MG63 (cell line): ENCODE data around the gene MAP1LC3B. TPM values are rescaled to one million over a fixed set of nuclear protein-coding genes. Genes with fewer than 3 reads are reported as not detected.

ENCODE experiments used
- DNase-seq: peaks from one replicate; pipeline ENCODE4 v3.0.0-alpha.2; 2020
- H3K27me3 ChIP-seq: fragments of 250-450 bp; sonication (Bioruptor Pico); 2 replicates; pipeline ENCODE4 v1.5.1; 2020; ENCODE audit warnings: mild to moderate bottlenecking, moderate library complexity
- H3K36me3 ChIP-seq: fragments of 250-450 bp; sonication (Bioruptor Pico); 2 replicates; pipeline ENCODE4 v1.5.1; 2020; ENCODE audit warnings: mild to moderate bottlenecking, moderate library complexity
- H3K4me3 ChIP-seq: fragments of 250-450 bp; sonication (Bioruptor Pico); 2 replicates; pipeline ENCODE4 v1.5.1; 2020; ENCODE audit warnings: mild to moderate bottlenecking, moderate library complexity
- H3K9me3 ChIP-seq: fragments of 250-450 bp; sonication (Bioruptor Pico); 2 replicates; pipeline ENCODE4 v1.5.1; 2020; ENCODE audit warnings: mild to moderate bottlenecking, moderate library complexity
- total RNA-seq: library from RNA; depleted of rRNA; stranded (reverse); fragments of >200 nt; shearing (Covaris generic); gene quantifications from 2 replicates; pipeline ENCODE4 v1.2.3, GENCODE V29; 2014; ENCODE audit warnings: low replicate concordance

MAP1LC3B gene
- total RNA-seq, 1 experiment from 2014 or later = 7.9 TPM

DNA sequence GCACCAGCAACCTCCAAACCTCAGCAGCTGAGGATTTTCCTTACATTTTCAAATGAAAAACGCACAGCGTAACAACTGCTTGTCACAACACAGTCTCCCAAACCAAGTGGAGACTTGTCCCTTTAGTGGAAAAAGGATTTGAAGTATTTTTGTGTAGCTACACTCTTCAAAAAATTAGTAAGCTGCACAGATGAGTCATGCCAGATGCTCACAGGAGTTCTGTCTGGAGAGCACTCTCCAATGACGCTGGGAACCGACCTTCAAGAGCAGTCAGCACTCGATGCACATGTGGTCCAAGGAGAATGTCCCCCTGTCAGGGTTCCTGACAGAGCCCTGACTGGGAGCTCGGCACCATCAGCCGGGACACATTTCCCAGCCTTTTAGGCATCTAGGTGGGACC, 39.8 kb downstream of the MAP1LC3B start:
- DNase-seq = peak; percentile 19
- no peak overlapping the region for H3K4me3 ChIP-seq
- no peaks in the 10 kb centered on the region for H3K9me3 ChIP-seq
- H3K36me3 ChIP-seq = no peaks in the 10 kb centered on the region
- no peaks in the 10 kb centered on the region for H3K27me3 ChIP-seq

DNA sequence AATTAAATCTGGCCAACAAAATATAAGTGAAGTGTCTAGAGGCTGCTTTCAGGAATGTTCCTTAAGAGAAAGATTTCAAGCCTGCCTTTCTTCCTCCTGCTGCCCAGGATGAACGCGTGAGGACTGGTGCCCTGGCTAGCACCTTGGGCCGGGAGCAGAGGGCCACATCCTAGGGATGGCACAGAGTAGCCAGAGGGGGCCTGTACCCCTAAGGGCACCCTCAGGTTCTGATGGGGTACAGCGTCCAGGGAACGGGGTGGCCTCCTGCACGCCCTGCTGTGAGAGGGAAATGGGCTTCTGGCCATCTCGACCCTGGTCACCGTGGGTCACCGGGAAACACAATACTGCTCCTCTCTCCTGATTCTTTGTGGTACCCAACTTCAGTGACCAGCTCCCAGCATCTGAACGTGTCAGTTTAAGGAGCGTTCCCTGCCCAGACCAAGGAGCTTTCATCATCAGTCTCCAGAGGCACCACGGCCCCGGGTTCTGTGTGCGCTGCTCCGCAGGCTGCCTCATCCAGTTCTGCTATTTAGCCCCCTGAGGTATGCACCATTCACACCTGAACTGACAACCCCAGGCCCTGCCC, 40.3 kb downstream of the MAP1LC3B start:
- Histone ChIP-seq H3K9me3 (no peaks in the 10 kb centered on the region), H3K36me3 (no peaks in the 10 kb centered on the region), H3K4me3 (no peak overlapping the region), H3K27me3 (no peaks in the 10 kb centered on the region)
- DNase-seq = no peak

DNA sequence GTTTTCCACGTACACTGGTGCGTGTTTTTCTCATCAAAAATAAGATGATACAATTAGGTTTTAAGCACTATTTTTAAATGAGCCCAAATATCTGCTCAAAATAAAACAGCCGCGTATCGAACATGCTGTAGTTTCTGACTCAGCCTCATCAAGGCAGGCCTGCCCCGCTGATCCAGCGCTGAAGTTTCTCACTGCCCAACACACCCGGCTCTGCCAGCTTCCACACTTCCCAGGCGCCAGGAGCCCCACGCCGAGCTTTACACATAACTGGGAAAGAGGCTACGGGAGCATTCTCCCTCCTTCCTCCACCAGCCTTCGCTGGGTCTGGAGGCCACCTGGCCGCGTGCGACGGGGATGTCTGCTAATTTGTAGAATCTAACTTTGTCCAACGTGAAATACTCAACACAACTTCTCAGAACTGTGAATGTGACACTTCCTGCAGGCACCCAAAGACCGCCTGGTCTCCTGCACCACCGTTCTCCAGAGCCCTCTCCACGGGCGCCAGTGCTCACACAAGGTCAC, 42.1 kb downstream of the MAP1LC3B start:
- Histone ChIP-seq H3K4me3 (no peak overlapping the region), H3K9me3 (no peaks in the 10 kb centered on the region), H3K27me3 (no peaks in the 10 kb centered on the region), H3K36me3 (no peaks in the 10 kb centered on the region)
- DNase-seq = no peak

DNA sequence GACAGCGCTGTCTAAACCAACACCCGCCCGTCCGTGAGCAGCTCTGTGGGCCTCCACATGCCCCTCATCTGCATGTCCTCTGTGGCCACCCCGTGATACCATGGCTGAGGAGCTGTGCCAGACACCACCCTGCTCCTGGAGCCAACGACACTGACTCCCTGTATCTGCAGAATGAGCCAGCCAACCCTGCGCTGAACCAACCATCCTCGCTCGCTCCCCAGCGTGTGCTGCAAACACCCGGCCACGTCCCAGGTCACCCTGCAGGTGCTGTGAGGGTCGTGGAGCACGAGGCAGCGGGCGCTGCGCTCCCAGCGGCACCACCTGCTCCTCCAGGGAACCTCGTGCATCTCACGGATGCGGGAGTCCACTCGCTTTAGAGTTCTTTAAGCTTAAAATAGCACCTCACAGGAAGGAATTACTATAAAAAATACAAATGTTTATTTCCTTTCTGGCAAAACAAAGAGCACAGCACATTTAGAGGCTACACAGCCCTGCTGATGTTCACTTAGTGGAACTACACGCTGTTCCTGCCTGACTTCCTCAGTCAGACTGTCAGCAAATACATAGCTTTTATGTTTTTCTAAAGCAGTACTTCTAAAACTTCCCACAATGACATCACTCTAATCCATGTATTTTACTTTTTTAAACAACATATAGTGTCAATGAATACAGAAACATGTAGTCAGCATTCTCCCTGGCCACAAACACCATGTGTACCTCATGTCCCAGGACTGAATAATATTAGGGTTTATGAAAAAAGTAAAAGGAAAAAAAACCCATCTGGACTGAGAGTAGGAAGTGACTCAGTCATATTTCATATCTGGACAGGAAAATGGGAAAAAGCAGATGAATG, 43.5 kb downstream of the MAP1LC3B start:
- Histone ChIP-seq H3K27me3 (no peaks in the 10 kb centered on the region), H3K9me3 (no peaks in the 10 kb centered on the region), H3K4me3 (no peak overlapping the region), H3K36me3 (no peaks in the 10 kb centered on the region)
- DNase-seq = no peak

DNA sequence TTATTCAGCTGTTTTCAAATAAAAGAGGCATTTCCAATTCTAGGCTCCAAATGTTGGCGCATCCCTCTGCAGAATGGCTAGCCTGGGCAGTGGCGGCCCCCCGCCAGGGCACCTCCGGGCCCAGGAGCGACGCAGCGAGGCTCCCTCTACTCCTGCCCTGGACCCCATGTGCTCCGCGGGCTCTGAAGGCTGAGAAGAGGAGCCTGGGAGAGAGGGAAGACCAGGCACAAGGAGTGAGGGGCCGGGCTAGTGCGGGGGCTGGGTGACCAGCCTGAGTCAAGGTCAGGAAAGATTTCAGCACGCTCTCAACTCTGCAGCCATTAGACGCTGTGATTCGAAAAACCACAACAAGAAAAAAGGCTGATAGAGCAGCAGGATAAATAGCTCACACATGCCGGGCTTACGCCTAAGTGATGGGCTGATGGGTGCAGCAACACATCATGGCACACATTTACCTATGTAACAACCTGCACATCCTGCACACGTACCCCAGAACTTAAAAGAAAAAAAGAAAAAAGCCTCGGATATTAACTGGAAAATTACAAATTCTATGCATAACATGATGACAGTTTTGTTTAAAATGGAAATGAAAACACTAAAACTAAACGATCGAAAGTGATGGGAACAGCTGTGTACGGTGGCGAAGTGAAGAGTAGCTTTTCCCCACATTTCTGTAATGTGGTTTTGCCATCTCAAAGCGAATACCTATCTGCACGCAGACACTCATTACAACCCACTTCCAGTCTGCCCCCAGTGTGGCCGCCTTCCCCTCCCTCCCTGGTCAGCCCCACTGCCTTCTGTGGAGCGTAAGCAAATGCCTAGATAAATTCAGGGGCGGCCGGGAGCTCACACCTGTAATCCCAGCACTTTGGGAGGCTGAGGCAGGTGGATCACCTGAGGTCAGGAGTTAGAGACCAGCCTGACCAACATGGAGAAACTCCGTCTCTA, 44.4 kb downstream of the MAP1LC3B start:
- Histone ChIP-seq H3K9me3 (no peaks in the 10 kb centered on the region), H3K27me3 (no peaks in the 10 kb centered on the region), H3K36me3 (no peaks in the 10 kb centered on the region), H3K4me3 (no peak overlapping the region)
- peak; percentile 38 for DNase-seq

DNA sequence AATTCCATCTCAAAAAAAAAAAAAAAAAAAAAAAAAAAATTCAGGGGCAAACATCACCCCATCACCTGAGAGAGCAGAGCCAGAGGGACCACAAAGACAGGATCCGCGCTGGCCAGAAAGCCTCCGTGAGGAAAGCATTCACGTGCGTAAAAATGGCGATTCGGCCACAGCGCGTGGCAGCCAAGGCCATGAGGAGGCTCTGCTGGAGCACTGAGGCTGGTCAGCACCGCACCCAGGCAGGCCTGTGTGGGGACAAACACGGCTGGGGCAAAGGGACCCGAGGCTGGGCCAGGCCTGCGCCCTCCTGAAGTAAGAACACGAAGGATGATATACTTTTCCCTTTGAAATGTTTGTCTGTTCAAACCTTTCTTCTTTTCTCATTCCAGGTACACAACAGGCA, 45.2 kb downstream of the MAP1LC3B start:
- DNase-seq = no peak
- H3K4me3 ChIP-seq = no peak overlapping the region
- H3K27me3 ChIP-seq = no peaks in the 10 kb centered on the region
- no peaks in the 10 kb centered on the region for H3K36me3 ChIP-seq
- no peaks in the 10 kb centered on the region for H3K9me3 ChIP-seq

DNA sequence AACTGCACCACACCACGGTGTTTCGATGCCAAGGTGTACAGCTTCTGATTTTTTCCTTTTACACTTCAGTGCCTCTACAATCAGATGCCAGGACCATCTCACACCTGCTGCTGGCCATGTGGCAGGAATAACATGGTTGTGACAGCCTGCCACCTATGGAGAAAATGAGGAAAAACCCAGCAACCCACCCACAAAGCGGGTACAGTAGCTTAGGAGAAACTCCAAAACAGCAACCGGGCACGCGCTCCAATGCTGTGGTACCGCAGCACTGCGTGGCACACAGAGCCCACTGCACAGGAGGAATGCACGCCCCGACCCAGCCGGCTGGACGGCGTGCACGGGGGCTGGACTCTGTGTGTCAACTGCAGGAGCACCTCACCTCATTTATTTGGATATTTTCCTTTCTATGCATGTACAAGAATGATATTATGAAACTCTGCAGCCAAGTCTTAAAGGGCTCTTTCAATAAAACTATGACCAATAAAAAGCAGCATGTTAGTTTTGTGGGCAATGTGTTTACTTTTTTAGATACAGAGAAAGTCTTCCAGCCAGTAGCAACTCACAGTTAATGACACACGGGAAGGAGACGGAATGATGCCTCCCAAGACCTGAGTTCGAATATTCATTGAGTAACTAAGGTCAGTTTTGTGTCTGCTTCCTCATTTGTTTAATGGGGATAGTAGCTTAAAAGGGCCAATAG, 45.9 kb downstream of the MAP1LC3B start:
- Histone ChIP-seq H3K9me3 (no peaks in the 10 kb centered on the region), H3K4me3 (no peak overlapping the region), H3K27me3 (no peaks in the 10 kb centered on the region), H3K36me3 (no peaks in the 10 kb centered on the region)
- no peak for DNase-seq

DNA sequence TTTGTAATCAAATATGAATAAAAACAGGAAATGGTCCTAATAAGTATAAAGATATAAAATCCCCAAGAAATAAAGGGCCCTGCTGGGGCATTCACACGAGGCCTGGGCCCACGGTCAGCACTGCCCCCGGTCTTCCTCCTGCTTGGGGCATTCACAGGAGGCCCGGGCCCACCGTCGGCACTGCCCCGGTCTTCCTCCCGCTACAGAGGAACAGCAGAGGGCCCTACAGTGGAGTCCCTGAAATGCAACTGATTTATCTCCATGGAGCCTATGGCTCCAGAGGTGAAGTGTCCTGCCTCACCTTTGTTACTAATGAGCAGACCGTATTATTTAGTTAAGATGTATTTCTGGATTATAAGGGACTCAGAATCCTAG, 46.5 kb downstream of the MAP1LC3B start:
- no peaks in the 10 kb centered on the region for H3K9me3 ChIP-seq
- H3K4me3 ChIP-seq = no peak overlapping the region
- no peaks in the 10 kb centered on the region for H3K27me3 ChIP-seq
- no peak for DNase-seq
- no peaks in the 10 kb centered on the region for H3K36me3 ChIP-seq

DNA sequence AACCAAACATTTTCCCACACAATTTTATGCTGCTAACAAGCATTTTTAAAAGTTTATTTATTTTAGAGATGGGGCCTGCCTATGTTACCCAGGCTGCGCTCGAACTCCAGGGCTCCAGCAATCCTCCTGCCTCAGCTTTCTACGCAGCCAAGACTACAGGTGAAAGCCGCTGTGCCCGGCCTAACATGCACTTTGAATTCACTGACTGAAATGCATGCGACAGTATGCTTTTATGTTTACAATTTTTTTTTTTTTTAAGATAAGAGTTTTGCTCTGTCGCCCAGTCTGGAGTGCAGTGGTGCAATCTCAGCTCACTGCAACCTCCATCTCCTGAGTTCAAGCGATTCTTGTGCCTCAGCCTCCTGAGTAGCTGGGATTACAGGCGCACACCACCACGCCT, 47.8 kb downstream of the MAP1LC3B start:
- H3K27me3 ChIP-seq = no peaks in the 10 kb centered on the region
- no peaks in the 10 kb centered on the region for H3K9me3 ChIP-seq
- H3K36me3 ChIP-seq = no peaks in the 10 kb centered on the region; the same call in 1 of the 2 replicates
- no peak for DNase-seq
- no peak overlapping the region for H3K4me3 ChIP-seq

DNA sequence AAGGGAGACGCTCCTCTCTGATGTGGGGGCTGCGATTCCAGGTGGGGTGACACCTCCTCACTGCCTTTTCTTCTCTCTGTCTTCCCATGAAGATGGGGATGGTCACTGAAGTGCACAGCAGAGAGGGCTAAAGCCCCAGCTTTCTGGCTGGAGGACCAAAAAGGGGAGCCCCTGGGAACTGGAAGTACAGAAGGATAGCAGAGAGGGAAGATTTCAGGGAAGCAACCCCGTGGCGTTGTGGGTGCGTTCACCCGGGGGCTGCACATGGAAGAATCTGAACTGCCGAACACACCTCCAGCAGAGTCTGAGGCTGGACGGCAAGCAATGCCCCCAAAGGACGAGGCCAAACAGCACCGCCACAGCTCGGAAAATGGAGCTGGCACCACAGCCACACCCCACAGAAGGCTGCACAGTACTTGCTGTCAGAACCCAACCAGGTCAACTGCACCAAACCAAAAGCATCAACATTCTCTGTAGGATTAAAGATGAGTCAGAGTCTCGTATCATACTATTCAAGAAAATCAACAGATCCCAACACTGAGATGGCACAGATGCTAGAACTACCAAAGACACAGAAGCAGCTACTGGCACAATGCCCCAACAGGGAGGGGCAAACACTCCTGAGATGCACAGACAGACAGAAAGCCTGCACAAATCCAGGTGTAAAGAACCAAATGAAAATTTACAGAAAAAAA, 49.9 kb downstream of the MAP1LC3B start:
- peaks cover 7% of the 10 kb centered on the region for H3K36me3 ChIP-seq
- DNase-seq = no peak
- H3K9me3 ChIP-seq = no peaks in the 10 kb centered on the region
- no peak overlapping the region for H3K4me3 ChIP-seq
- no peaks in the 10 kb centered on the region for H3K27me3 ChIP-seq

DNA sequence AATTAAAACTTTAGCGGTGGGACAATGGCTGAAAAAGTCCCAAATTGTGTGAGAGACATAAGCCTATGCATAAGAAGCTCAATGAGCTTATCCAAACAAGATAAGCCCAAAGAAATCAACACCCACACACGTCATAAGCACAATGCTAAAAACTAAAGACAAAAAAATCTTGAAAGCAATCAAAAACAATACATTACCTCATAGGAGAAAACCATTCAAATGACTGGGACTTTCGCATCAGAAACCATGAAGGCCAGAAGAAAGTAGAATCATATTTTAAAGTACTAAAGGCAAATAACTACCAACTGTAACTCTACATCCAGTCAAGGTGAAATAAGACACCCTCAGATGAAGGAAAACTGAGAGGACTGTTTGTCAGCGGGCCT, 50.4 kb downstream of the MAP1LC3B start:
- peaks cover 7% of the 10 kb centered on the region for H3K36me3 ChIP-seq
- H3K27me3 ChIP-seq = no peaks in the 10 kb centered on the region
- no peak for DNase-seq
- H3K9me3 ChIP-seq = no peaks in the 10 kb centered on the region
- no peak overlapping the region for H3K4me3 ChIP-seq

DNA sequence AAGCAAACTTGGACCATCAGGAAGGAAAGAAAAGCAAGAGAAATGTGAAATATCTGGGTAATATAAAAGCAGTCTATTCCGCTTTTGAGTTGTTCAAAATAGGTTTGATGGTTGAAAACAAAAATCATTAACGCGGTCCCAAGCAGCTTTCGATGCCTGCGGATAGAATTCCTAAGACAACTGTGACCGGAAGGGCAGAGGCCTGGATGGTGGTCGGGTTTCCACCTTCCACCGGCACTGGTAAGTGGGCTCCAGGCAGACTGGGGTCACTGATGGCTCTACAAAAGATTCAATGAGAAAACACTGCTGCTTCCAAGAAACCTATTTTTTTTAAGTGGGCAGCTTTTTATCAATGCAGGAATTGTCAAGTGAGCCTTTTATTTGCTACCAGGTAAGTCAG, 50.9 kb downstream of the MAP1LC3B start:
- Histone ChIP-seq H3K36me3 (peaks cover 7% of the 10 kb centered on the region), H3K27me3 (no peaks in the 10 kb centered on the region), H3K9me3 (no peaks in the 10 kb centered on the region), H3K4me3 (no peak overlapping the region)
- no peak for DNase-seq

DNA sequence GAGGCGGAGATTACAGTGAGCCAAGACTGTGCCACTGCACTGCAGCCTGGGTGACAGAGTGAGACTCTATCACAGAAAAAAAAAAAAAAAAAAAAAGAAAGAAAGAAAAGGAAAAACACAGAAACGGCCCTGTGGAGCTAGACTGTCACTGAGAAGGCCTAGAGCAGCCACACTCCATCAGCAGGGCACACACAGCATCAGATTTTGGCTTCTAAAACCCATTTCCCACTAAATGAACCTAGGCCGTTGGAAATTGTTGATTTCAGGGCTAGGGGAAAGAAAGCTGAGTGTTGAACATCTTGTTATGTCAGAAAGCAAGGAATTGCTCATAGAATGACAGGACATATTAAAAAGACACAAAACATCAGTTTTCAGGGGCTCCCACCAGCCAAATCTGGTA, 51.8 kb downstream of the MAP1LC3B start:
- no peaks in the 10 kb centered on the region for H3K27me3 ChIP-seq
- no peak for DNase-seq

DNA sequence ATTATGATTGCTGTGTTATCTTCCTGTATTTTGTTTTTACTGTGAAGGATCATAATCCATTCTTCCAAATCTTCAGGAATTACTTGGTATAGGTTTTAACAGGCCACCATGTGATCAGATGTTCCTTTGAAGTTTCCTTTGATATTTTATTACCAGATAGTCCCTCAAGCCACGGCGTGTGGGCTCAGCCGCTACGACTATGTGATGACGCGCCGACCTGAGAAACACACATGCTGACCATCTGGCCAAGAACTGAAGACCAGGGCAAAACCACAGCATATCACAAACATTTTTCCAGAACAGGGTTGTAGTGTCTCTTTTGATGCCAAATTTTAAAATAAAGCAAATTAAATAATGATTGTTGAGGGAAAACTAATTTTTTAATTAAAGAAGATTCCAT, 53.4 kb downstream of the MAP1LC3B start:
- Histone ChIP-seq H3K4me3 (no peak overlapping the region), H3K9me3 (no peaks in the 10 kb centered on the region), H3K27me3 (no peaks in the 10 kb centered on the region), H3K36me3 (peaks cover 7% of the 10 kb centered on the region)
- no peak for DNase-seq

More for the DNA sequence above, 51.8 kb downstream of the MAP1LC3B start:
- Histone ChIP-seq H3K4me3 (no peak overlapping the region), H3K36me3 (peaks cover 7% of the 10 kb centered on the region), H3K9me3 (no peaks in the 10 kb centered on the region)

DNA sequence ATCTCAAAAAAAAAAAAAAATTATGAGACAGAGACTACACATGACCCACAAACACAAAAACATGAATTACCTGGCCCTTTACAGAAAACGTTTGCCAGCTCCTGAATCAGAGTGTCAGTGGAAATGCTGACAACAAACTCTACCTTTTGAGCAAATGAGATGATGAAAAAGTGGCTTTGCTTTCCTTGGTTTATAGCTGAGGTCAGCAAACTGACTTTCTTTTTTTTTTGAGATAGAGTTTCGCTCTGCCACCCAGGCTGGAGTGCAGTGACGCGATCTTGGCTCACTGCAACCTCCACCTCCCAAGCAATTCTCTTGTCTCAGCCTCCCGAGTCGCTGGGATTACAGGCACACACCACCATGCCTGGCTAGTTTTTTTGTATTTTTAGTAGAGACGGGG, 54.3 kb downstream of the MAP1LC3B start:
- Histone ChIP-seq H3K9me3 (no peaks in the 10 kb centered on the region), H3K27me3 (no peaks in the 10 kb centered on the region), H3K4me3 (no peak overlapping the region), H3K36me3 (peaks cover 7% of the 10 kb centered on the region)
- no peak for DNase-seq

DNA sequence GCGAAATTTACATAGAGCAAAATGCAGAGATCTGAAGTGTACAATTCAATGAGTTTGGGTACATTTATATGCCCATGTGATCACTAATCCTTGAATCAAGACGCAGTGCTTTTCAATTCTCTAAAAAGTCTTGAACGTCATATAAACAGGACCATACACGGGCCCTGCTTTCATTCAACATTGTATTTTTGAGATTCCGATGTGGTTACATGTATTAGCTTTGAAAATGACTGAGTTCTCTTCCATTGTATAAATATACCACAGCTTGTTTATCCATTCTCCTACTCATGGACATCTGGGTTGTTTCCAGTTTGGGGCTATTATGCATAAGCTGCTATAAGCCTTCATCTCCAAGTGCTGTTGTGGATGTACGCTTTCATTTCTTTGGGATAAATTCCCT, 55.2 kb downstream of the MAP1LC3B start:
- no peak for DNase-seq
- Histone ChIP-seq H3K4me3 (no peak overlapping the region), H3K9me3 (no peaks in the 10 kb centered on the region), H3K36me3 (peaks cover 7% of the 10 kb centered on the region), H3K27me3 (no peaks in the 10 kb centered on the region)
